Measurements from ENCODE around the gene ACOX3. TPM values are rescaled to one million over a fixed set of nuclear protein-coding genes. Genes with fewer than 3 reads are reported as not detected.
"Not testable (repeated sequence)": the region's sequence is repeated elsewhere in the genome, so short reads cannot be mapped to it uniquely, and the experiment has no call there.

ACOX3 gene
- polyA plus RNA-seq, 3 donors: 13.8 to 16.6 (median 14.9) TPM

- no peak for DNase-seq (ENCODE audit: low read depth in 3 of 3, low spot score in 2 of 3)
Measured at GRCh38 chr4:8407756-8408155, 32.8 kb downstream of the ACOX3 start.

- DNase-seq (ENCODE audit: low read depth in 3 of 3, low spot score in 2 of 3): no peak
Measured at GRCh38 chr4:8407316-8407715, 33.2 kb downstream of the ACOX3 start.

DNA sequence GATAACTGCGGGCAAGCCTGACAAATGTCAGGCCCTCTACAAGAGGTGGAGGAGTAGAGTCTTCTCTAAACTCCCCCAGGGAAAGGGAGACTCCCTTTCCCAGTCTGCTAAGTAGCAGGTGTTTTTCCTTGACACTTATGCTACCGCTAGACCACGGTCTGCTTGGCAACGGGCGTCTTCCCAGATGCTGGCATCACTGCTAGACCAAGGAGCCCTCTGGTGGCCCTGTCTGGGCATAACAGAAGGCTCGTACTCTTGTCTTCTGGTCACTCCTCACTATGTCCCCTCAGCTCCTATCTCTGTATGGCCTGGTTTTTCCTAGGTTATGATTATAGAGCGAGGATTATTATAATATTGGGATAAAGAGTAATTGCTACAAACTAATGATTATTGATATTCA is 33.6 kb downstream of the ACOX3 start:
- not testable (repeated sequence) for DNase-seq (ENCODE audit: low read depth in 3 of 3, low spot score in 2 of 3)

GRCh38 chr4:8405516-8405875 is 35.0 kb downstream of the ACOX3 start:
- no peak for DNase-seq (ENCODE audit: low read depth in 3 of 3, low spot score in 2 of 3)

DNA sequence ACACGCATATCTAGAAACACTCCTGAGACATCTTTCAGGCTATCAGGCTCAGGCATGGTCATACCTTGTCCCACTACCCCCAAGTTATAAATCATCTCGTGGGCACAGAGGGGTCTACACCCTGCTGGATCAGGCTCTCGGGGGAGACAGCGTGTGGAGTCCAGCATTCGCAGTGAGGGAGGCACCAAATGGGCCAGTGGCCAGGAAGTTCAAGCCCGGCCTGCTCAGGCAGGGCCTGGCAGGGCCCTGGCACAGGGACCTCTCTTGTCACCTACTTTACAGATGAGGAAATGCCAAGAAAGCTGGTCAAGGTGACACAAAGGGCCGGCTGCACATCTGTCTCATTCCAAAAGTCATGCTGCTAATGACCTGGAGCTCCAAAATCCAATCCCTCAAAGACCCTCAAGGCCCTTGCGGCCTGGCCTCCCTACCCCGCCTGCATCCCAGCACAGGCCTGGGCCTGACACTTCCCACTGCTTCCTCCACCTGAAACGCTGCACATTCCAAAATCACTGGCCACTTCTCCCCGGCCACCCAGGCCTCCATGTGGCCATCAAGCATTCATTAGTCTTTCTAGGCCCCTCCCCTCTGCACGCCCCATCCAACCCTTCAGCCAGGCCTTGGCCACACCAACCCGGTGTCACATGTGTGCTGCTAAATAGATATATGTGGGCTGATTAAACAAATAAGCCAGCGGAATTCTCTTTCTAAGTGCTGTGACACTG is 35.6 kb downstream of the ACOX3 start:
- DNase-seq (ENCODE audit: low read depth in 3 of 3, low spot score in 2 of 3): no peak

DNA sequence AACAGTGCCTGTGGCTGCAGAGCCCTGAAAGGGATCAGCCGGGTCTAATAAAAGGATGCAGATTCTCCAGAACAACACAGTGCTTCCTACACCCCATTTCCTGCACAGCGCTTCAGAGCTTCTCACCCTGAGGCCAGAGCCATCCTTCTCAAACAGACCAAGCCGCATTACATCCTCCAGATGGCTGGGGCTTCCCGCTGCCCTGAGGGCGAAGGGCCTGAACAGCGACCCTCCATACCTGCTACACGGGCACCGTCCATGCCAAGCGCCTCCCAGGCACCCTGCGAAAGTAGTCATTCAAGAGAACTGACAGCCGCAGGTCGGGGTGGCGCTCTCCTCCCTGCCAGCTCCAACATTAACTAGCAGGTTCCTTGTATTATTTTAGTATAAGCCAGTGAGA is 36.5 kb downstream of the ACOX3 start:
- no peak for DNase-seq (ENCODE audit: low read depth in 3 of 3, low spot score in 2 of 3)

GRCh38 chr4:8403173-8403753 is 37.3 kb downstream of the ACOX3 start:
- DNase-seq (ENCODE audit: low read depth in 3 of 3, low spot score in 2 of 3): peak in 2 of 3 donors; percentile 60 to 69

DNA sequence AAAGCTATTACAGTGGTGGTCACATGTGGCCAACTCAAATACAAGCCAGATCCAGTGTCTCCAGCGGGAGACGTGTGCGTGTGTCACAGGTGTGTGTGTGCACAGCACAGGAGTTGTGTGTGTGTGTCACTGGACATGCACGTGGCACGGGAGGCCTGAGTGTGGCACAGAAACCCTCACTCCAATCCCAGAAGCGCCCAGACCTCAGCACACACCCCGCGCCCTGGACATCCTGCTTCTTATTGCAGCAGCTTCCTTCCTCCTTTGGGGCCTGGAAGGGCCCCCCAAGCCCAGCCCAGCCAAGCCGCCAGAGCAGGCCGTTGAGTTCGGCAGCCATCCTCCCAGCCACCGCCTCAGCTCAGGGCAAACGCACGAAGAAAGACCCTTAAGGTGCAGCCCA is 37.9 kb downstream of the ACOX3 start:
- no peak for DNase-seq (ENCODE audit: low read depth in 3 of 3, low spot score in 2 of 3)

DNA sequence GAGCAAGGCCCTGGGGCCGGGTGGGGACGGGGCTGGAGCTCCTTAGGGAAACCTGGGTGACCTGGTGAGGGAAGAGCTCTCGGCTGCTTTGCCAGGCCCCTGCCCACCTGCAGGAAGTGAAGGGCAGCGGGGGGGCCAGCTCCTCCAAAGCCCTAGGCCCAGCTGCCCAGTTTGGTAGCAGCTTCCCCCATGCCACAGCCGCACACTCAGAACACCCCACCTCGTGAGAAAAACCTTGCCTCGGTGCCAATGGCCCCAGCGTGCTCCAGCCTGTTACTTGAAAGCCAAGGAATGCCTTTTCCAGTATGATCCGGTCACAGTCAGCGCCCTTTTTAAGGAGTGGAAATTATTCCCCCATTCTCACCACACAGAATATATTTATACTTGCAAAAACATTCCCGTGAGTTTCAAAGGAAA is 38.3 kb downstream of the ACOX3 start:
- no peak for DNase-seq (ENCODE audit: low read depth in 3 of 3, low spot score in 2 of 3)

DNA sequence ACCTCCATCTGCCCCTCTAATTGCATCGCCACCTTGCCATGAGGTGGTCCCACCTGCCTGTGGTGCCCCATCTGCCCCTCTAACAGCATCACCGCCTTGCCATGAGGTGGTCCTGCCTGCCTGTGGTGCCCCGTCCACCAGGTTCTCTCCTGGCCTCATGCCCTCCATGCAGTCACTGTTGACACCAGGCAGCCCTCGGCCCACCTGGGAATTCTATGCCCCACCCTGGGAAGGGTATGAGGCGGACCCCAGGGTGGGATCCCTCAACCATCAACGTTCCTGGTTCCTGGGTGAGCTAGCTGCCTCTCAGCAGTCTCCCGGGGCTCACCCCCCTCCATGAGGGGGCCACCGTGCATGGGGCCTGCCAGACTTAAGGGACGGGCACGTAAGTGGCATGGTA is 38.9 kb downstream of the ACOX3 start:
- DNase-seq (ENCODE audit: low read depth in 3 of 3, low spot score in 2 of 3): no peak

- no peak for DNase-seq (ENCODE audit: low read depth in 3 of 3, low spot score in 2 of 3)
Measured at GRCh38 chr4:8400632-8401325, 39.7 kb downstream of the ACOX3 start.

GRCh38 chr4:8399298-8399697 is 41.2 kb downstream of the ACOX3 start:
- no peak for DNase-seq (ENCODE audit: low read depth in 3 of 3, low spot score in 2 of 3)

- no peak for DNase-seq (ENCODE audit: low read depth in 3 of 3, low spot score in 2 of 3)
Measured at GRCh38 chr4:8398347-8398746, 42.2 kb downstream of the ACOX3 start.

GRCh38 chr4:8396762-8397406 is 43.6 kb downstream of the ACOX3 start:
- no peak for DNase-seq (ENCODE audit: low read depth in 3 of 3, low spot score in 2 of 3)

- DNase-seq (ENCODE audit: low read depth in 3 of 3, low spot score in 2 of 3): no peak
Measured at GRCh38 chr4:8395504-8396296, 44.8 kb downstream of the ACOX3 start.

DNA sequence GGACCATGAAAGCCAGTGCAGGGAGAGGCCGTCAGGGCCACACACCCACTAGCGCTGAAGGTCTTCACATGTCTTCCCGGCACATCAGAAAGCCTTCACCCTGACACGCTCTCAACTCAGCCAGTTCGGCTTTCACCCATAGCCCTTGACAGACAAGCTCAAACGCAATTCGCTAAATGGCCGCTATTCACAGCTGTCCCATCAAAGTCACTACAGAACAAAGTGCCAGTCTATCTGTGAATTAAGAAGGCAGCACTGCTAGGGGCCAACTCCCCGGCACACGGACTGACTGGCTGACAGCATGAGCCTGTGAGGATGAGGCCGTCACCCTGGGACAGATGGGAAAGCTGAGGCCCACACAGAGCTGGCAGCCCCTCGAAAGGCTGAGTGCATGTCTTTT is 45.7 kb downstream of the ACOX3 start:
- DNase-seq (ENCODE audit: low read depth in 3 of 3, low spot score in 2 of 3): no peak

GRCh38 chr4:8394061-8394519 is 46.4 kb downstream of the ACOX3 start:
- DNase-seq (ENCODE audit: low read depth in 3 of 3, low spot score in 2 of 3): no peak

GRCh38 chr4:8393593-8394038 is 46.9 kb downstream of the ACOX3 start:
- DNase-seq (ENCODE audit: low read depth in 3 of 3, low spot score in 2 of 3): no peak

GRCh38 chr4:8392591-8393190 is 47.8 kb downstream of the ACOX3 start:
- no peak for DNase-seq (ENCODE audit: low read depth in 3 of 3, low spot score in 2 of 3)

DNA sequence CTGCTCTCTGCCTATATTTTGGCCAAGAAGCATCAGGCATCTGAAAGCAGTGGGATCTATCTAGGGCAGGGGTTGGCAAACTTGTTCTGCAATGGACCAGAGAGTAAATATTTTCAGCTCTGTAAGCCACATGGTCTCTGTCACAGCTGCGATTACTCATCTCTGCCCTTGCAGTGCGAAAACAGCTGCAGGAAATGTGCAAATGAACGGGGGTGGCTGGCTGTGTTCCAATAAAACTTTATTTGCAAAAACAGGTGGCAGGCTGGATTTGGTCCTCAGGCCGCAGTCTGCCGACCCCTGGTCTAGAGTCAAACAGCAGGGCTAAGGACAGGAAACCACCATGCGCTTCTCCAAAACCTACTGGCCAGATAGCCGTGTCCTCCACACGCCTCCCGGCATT is 48.6 kb downstream of the ACOX3 start:
- no peak for DNase-seq (ENCODE audit: low read depth in 3 of 3, low spot score in 2 of 3)

Measured in right renal cortex interstitium (tissue), 3 donors.